Lower lobe of right lung (tissue), 2 donors: ENCODE data around the gene KCNJ10. TPM values are rescaled to one million over a fixed set of nuclear protein-coding genes. Genes with fewer than 3 reads are reported as not detected.
A peak's percentile ranks its signal among the peaks of the same experiment; 100 is the strongest.

ENCODE experiments used
- ATAC-seq, 2 donors: fragments of 200-7000 bp; cut with Tn5 transposase; one replicate each; pipeline ENCODE4 v1.9.1; 2020 to 2022; ENCODE audit warnings: mild to moderate bottlenecking in 2 of 2, moderate library complexity in 2 of 2
- DNase-seq: peaks from one replicate; pipeline ENCODE4 v3.0.0-alpha.2; 2020
- H3K27ac ChIP-seq: fragments of 200-600 bp; one replicate; pipeline ENCODE4 v1.8.0; 2022
- H3K27me3 ChIP-seq: fragments of 200-600 bp; one replicate; pipeline ENCODE4 v1.8.0; 2022; ENCODE audit warnings: low read depth
- H3K36me3 ChIP-seq: fragments of 200-600 bp; one replicate; pipeline ENCODE4 v1.8.0; 2022; ENCODE audit warnings: mild to moderate bottlenecking
- H3K4me1 ChIP-seq: fragments of 200-600 bp; one replicate; pipeline ENCODE4 v1.8.0; 2022
- H3K4me3 ChIP-seq: fragments of 200-600 bp; one replicate; pipeline ENCODE4 v1.8.0; 2022; ENCODE audit warnings: mild to moderate bottlenecking
- H3K9me3 ChIP-seq: fragments of 200-600 bp; one replicate; pipeline ENCODE4 v1.8.0; 2022
- intact Hi-C: fragments of 100-400 bp; cut with DNase I; formaldehyde crosslinking; loops from one replicate; pipeline ENCODE4 v1.11.0; 2022
- total RNA-seq: library from RNA; stranded (reverse); fragmentation: NEBNext Ultra II Directional; extraction: Animal tissue kit (Norgen Biotek cat#: 25700); gene quantifications from one replicate; pipeline ENCODE4 v1.2.1, GENCODE V29; 2021
- TF ChIP-seq, protein P1 (sequence below): fragments of 200-600 bp; IDR thresholded peaks from one replicate; pipeline ENCODE4 v1.8.0; 2022; ENCODE audit warnings: antibody characterized with exemption, mild to moderate bottlenecking
- donor health status: DM: no; HTN: yes; CAD: no; lungs with severe emphysema.

KCNJ10 gene
- total RNA-seq, 1 donor from 2014 or later, result 0.15 TPM

DNA sequence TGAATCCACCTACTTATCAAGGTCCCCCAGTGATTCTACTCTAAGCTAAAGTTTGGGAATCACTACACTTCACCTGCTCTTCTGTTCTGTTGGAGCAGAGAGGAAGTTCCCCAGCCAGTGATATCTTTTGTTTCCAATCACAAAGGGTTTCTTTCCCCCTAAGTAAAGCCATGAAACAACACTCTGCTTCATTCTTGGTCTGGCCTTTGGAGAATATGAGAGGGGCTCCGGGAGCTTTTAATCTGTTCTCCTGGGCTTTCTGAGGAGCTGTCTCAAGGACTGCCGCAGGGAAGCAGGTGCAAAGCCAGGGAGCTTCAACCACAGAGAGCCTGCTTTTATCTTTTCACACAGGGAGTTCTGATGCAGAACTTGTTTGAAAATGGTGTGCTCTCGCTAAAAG, 105.8 kb downstream of the KCNJ10 start:
- ATAC-seq (no peak), DNase-seq (no peak)
- H3K4me3 ChIP-seq, result no peak overlapping the region
- intact Hi-C loops, result no loop called here
- TF ChIP-seq, protein P1, sequence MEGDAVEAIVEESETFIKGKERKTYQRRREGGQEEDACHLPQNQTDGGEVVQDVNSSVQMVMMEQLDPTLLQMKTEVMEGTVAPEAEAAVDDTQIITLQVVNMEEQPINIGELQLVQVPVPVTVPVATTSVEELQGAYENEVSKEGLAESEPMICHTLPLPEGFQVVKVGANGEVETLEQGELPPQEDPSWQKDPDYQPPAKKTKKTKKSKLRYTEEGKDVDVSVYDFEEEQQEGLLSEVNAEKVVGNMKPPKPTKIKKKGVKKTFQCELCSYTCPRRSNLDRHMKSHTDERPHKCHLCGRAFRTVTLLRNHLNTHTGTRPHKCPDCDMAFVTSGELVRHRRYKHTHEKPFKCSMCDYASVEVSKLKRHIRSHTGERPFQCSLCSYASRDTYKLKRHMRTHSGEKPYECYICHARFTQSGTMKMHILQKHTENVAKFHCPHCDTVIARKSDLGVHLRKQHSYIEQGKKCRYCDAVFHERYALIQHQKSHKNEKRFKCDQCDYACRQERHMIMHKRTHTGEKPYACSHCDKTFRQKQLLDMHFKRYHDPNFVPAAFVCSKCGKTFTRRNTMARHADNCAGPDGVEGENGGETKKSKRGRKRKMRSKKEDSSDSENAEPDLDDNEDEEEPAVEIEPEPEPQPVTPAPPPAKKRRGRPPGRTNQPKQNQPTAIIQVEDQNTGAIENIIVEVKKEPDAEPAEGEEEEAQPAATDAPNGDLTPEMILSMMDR, result no peak
- no peaks in the 10 kb centered on the region for H3K27me3 ChIP-seq
- no peaks in the 10 kb centered on the region for H3K9me3 ChIP-seq
- no peaks in the 10 kb centered on the region for H3K36me3 ChIP-seq
- no peaks in the 10 kb centered on the region for H3K4me1 ChIP-seq
- no peak overlapping the region for H3K27ac ChIP-seq

DNA sequence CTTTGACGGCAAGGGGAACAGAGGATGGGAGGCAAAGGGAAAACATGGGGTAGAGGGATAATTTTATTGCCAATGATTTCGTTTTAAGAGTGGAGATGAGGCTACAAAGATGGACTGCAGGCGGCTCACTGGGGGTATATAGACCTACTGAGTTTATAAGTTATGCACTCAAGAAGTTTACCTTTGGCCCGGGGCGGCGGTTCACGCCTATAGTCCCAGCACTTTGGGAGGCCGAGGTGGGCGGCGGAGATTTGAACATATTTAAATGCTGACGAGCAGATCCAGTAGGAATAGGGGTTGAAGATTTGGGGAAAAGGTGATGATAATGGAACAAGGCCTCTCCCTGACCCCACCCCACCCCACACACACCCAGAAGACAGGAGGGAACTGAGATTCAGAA, 107.8 kb downstream of the KCNJ10 start:
- Histone ChIP-seq H3K36me3 (no peaks in the 10 kb centered on the region), H3K27ac (no peak overlapping the region), H3K9me3 (no peaks in the 10 kb centered on the region), H3K4me1 (no peaks in the 10 kb centered on the region), H3K27me3 (no peaks in the 10 kb centered on the region), H3K4me3 (no peak overlapping the region)
- TF ChIP-seq, protein P1, result no peak
- DNase-seq (no peak), ATAC-seq (no peak)
- intact Hi-C loops, result no loop called here

DNA sequence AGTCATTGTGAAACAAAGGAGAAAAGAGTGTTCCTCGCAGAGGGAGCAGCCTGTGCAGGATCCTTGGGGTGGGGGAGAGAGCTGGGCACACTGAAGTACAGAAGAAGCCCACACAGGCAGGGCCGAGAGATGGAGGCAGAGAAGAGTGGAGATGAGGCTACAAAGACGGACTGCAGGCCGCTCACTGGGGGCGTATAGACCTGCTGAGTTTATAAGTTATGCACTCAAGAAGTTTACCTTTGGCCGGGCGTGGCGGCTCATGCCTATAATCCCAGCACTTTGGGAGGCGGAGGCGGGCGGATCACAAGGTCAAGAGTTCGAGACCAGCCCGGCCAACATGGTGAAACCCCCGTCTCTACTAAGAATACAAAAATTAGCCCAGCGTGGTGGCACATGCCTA, 108.3 kb downstream of the KCNJ10 start:
- intact Hi-C loops, result no loop called here
- no peaks in the 10 kb centered on the region for H3K9me3 ChIP-seq
- ATAC-seq, result no peak
- TF ChIP-seq, protein P1, result no peak
- no peaks in the 10 kb centered on the region for H3K4me1 ChIP-seq
- no peaks in the 10 kb centered on the region for H3K27me3 ChIP-seq
- no peaks in the 10 kb centered on the region for H3K36me3 ChIP-seq
- H3K27ac ChIP-seq, result no peak overlapping the region
- H3K4me3 ChIP-seq, result no peak overlapping the region
- no peak for DNase-seq

DNA sequence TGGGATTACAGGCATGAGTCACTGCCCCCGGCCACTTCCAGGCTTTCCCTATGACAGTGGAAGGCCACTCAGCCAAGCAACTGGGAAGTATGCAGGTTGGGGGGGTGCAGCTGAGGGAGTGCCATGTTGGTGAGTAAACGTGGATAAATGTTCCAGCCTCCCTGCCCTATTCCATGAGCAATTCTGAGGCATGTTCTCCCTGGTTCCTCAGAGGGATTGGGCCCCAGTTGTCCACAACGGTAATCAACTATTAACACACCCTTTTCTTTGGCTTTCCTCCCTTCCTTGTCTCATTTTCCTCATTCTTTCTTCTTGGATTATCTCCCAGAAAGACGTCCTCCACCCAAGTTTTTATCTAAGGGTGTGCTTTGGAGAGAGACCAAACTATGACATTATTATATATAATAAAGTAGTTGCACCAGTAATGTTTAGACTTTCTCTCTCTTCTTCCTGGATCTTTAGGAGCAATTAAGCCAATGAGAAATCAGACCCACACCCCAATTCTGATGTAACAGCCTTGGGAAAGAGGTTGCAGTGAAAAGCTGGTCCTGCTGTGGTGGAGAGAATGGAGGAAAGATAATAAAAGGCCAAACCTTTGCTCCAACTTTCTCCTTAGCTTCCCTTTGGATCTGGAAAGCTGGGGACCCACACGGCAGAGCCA, 109.1 kb downstream of the KCNJ10 start:
- Histone ChIP-seq H3K4me1 (no peaks in the 10 kb centered on the region), H3K27me3 (no peaks in the 10 kb centered on the region), H3K4me3 (no peak overlapping the region), H3K9me3 (no peaks in the 10 kb centered on the region), H3K27ac (no peak overlapping the region), H3K36me3 (no peaks in the 10 kb centered on the region)
- DNase-seq, result no peak
- intact Hi-C loops, result no loop called here
- TF ChIP-seq, protein P1, result no peak
- peak; percentile 44 to 46 for ATAC-seq

DNA sequence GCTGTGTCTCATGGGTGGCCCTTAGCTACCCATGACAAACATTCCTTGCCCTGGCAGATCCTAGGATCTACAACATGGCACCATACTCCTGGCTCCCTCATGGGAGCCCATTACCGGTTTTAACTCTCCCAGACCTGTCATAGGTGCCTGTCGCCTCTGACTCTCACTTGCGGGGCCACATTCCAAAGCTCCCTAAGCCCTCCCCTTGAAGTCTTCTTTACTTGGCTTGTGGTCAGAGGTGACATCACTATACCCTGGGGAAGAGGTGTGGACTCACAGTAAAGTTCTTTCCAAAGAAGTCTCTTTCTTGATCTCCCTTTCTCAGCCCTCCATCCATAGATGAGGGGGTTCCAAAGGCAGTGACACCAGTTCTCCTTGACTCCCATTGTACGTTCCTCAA, 110.5 kb downstream of the KCNJ10 start:
- no peaks in the 10 kb centered on the region for H3K36me3 ChIP-seq
- no peak overlapping the region for H3K4me3 ChIP-seq
- H3K9me3 ChIP-seq, result no peaks in the 10 kb centered on the region
- ATAC-seq (peak; percentile 27 to 64), DNase-seq (no peak)
- TF ChIP-seq, protein P1, result no peak
- intact Hi-C loops, result no loop called here
- H3K4me1 ChIP-seq, result no peaks in the 10 kb centered on the region
- H3K27ac ChIP-seq, result no peak overlapping the region
- no peaks in the 10 kb centered on the region for H3K27me3 ChIP-seq
